ENCODE measurements around the gene COBLL1. TPM values are rescaled to one million over a fixed set of nuclear protein-coding genes. Genes with fewer than 3 reads are reported as not detected.
"Not testable (repeated sequence)": the region's sequence is repeated elsewhere in the genome, so short reads cannot be mapped to it uniquely, and the experiment has no call there.

The COBLL1 gene
- total and polyA plus RNA-seq, 9 donors: 11.5 to 56.8 (median 38.4) TPM

DNA sequence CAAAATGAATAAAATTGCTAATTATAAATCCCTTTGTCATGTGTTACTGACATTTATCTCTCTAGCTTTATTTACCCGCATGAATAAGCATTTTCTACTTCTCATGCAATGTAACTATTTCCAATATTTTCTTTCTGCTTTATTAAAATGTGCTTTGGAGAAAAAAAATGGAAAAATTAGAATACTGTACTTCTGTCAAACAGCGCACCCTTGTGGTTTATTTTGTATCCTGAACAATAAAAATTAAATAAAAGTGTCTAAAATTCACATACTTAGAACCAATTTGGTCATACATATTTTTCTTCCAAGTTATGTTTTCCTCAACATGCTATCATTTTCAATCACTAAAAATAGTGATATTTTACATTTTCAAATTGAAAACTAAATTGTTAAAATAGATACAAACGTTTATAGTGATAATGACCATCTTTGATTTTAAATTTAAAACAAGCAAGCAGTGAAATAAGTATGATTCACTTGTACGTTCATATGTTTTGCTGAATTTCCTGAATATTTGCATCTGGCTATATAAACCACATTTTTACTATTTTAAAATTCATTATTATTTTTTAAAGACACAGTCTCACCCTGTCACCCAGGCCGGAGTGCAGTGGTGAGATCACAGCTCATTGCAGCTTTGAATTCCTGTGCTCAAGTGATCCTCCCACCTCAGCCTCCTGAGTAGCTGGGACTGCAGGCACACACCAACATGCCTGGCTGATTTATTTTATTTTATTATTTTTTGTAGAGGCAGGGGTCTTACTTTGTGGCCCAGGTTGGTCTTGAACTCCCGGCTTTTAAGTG, 124.4 kb downstream of the COBLL1 start:
- intact Hi-C loops (cut with DNase I): loop anchor here in 1 of 4 donors (10.0 kb wide), 1 partner anchor 152 kb away; no protein-coding TSS in a partner anchor
- Histone ChIP-seq H3K4me3 (no peak overlapping the region), H3K27ac (no peak overlapping the region), H3K27me3 (no peaks in the 10 kb centered on the region), H3K4me1 (ENCODE audit: insufficient read depth) (no peaks in the 10 kb centered on the region), H3K9me3 (no peaks in the 10 kb centered on the region), H3K36me3 (no peaks in the 10 kb centered on the region)
- 49 to 54% (median 51%) methylated on average over 6 of the region's 6 CpGs for WGBS, 3 donors
- no peak for TF ChIP-seq EP300 (IDR thresholded peaks at IDR 0.05)
- TF ChIP-seq, protein P1, sequence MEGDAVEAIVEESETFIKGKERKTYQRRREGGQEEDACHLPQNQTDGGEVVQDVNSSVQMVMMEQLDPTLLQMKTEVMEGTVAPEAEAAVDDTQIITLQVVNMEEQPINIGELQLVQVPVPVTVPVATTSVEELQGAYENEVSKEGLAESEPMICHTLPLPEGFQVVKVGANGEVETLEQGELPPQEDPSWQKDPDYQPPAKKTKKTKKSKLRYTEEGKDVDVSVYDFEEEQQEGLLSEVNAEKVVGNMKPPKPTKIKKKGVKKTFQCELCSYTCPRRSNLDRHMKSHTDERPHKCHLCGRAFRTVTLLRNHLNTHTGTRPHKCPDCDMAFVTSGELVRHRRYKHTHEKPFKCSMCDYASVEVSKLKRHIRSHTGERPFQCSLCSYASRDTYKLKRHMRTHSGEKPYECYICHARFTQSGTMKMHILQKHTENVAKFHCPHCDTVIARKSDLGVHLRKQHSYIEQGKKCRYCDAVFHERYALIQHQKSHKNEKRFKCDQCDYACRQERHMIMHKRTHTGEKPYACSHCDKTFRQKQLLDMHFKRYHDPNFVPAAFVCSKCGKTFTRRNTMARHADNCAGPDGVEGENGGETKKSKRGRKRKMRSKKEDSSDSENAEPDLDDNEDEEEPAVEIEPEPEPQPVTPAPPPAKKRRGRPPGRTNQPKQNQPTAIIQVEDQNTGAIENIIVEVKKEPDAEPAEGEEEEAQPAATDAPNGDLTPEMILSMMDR (IDR thresholded peaks at IDR 0.05): peak in 2 of 3 donors; percentile 31 to 42
- no peak for DNase-seq

DNA sequence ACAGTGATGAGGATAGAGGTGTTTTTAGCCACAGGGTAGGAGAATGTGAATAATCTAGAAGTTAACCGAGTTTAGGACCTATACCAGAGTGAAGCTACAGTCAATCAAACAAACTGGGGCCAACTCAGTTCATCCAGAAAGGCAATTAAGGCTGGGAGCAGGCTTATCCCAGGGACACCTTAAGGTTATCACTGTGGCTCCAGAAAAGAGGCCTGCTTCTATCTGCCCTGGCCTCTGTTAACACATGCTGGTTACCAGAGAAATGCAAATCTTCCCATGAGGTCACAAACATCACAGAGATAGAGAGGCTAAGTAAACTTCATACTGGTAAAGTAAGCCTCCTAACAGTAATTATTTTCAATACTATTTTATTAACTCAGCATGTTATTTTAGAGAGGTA, 127.2 kb downstream of the COBLL1 start:
- intact Hi-C loops (cut with DNase I): loop anchor here in 2 of 4 donors (5.0 to 10.0 kb wide), 2 partner anchors 150 to 157 kb away; no protein-coding TSS in a partner anchor
- Histone ChIP-seq H3K9me3 (no peaks in the 10 kb centered on the region), H3K36me3 (no peaks in the 10 kb centered on the region), H3K4me3 (no peak overlapping the region), H3K27ac (no peak overlapping the region), H3K27me3 (no peaks in the 10 kb centered on the region), H3K4me1 (ENCODE audit: insufficient read depth) (no peaks in the 10 kb centered on the region)
- DNase-seq: no peak
- TF ChIP-seq, protein P1 (IDR thresholded peaks at IDR 0.05): no peak
- TF ChIP-seq POLR2A (IDR thresholded peaks at IDR 0.05) (no peak), EP300 (IDR thresholded peaks at IDR 0.05) (no peak)
- 85 to 96% (median 89%) methylated on average over 1 of the region's 1 CpG for WGBS, 3 donors

DNA sequence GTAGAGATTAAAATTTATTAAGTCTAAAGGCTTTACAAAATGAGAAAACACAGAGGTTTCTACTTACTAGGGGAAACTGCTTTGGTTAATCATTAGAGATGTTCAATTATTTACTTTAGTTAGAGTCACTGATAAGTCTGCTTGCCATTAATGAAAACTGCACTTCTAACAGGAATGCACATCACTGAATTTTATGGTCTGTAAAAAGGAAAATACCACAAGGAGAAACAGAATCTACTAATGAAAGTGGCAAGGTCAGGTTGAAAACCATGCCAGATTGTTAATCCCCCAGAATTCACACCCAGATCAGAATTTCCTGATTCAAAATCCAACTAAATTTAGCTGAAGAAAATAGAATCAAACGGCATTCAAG, 129.9 kb downstream of the COBLL1 start:
- intact Hi-C loops (cut with DNase I): loop anchor here in 2 of 4 donors (5.0 to 10.0 kb wide), 2 partner anchors 147 to 154 kb away; no protein-coding TSS in a partner anchor
- Histone ChIP-seq H3K4me1 (ENCODE audit: insufficient read depth) (no peaks in the 10 kb centered on the region), H3K27ac (no peak overlapping the region), H3K9me3 (no peaks in the 10 kb centered on the region), H3K4me3 (no peak overlapping the region), H3K36me3 (no peaks in the 10 kb centered on the region), H3K27me3 (no peaks in the 10 kb centered on the region)
- DNase-seq: no peak
- WGBS, 3 donors: 53 to 73% (median 58%) methylated on average over 1 of the region's 1 CpG
- TF ChIP-seq, protein P1 (IDR thresholded peaks at IDR 0.05): no peak
- TF ChIP-seq POLR2A (IDR thresholded peaks at IDR 0.05) (no peak), EP300 (IDR thresholded peaks at IDR 0.05) (no peak)

DNA sequence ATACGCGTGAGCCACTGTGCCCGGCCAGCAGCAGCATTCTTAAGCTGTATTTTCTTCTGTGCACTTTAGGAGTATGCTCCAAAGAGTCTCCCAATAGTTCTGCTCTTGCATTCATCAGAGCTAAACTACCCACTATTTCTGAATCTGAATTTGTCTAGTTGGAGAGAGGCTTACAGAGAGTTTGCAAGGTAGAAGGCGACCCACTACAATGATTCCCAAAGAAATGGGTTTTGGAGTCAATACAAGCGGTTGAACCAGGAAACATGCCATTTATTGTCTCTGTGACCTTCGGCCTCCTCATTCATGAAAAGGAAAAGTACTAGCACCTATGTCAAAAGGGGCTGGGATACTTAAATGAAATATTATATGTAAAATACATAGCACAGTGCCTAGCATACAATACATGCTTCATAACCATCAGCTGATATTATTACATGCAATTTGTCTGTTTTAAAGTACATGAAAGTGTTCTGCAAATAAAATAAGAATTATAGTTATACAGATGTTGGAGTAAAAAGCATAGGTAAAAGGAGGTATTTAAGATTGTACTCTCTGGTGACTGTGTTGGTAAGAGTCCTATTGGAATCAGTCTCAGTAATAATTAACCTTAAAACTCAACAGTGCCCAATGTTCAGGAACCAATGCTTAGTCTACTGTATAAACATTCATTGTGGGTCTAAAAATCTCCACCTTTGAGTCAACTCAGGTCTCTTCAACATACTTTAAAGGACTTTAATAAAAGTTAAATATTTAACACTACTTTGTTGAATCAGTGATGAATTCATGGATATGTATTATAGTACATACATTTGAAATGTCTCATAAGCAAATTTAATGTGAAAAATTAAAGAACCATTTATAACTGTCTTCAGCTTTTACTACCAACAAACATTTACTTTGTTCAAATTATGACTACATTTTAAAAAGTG, 130.5 kb downstream of the COBLL1 start:
- no peak overlapping the region for H3K27ac ChIP-seq
- H3K27me3 ChIP-seq: no peaks in the 10 kb centered on the region
- no peaks in the 10 kb centered on the region for H3K9me3 ChIP-seq
- TF ChIP-seq, protein P1 (IDR thresholded peaks at IDR 0.05): no peak
- no peak for TF ChIP-seq POLR2A (IDR thresholded peaks at IDR 0.05)
- no peaks in the 10 kb centered on the region for H3K36me3 ChIP-seq
- 98 to 99% (median 98%) methylated on average over 6 of the region's 6 CpGs for WGBS, 3 donors
- no peaks in the 10 kb centered on the region for H3K4me1 ChIP-seq (ENCODE audit: insufficient read depth)
- intact Hi-C loops (cut with DNase I): loop anchor here in 2 of 4 donors (5.0 to 10.0 kb wide), 2 partner anchors 146 to 154 kb away; no protein-coding TSS in a partner anchor
- no peak overlapping the region for H3K4me3 ChIP-seq
- DNase-seq: no peak

DNA sequence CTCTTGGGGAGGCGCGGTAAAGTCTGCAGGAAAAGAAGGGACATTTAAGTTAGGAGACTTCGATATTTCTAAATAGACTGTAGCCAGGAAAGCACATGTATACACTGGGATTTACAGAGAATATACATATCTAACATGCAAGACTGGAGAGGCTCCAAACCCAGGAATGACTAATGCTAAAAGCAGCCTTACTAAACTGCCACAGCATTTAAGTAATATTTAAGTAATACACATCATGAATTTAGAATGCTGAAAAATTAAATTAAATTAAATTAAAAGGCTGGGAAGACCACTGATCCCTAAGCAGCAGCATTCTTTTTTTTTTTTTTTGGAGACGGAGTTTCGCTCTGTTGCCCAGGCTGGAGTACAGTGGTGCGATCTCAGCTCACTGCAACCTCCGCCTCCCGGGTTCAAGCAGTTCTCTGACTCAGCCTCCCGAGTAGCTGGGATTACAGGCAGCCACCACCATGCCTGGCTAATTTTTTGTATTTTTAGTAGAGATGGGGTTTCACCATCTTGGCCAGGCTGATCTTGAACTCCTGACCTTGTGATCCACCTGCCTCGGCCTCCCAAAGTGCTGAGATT, 131.3 kb downstream of the COBLL1 start:
- not testable (repeated sequence) for DNase-seq; H3K27ac ChIP-seq; H3K9me3 ChIP-seq; H3K36me3 ChIP-seq; H3K4me1 ChIP-seq (ENCODE audit: insufficient read depth); H3K27me3 ChIP-seq; H3K4me3 ChIP-seq
- WGBS, 3 donors: 93 to 98% (median 97%) methylated on average over 10 of the region's 10 CpGs
- intact Hi-C loops (cut with DNase I): loop anchor here in 2 of 4 donors (5.0 to 10.0 kb wide), 2 partner anchors 146 to 153 kb away; no protein-coding TSS in a partner anchor
